Muscle of leg (tissue), 11 donors: ENCODE measurements around the gene DCP1B. TPM values are rescaled to one million over a fixed set of nuclear protein-coding genes. Genes with fewer than 3 reads are reported as not detected.

Source experiments
- DNase-seq: peaks from one replicate; pipeline ENCODE4 v3.0.0; 2013
- H3K27ac ChIP-seq: one replicate; pipeline ENCODE4 v1.5.1; 2013; ENCODE audit warnings: mild to moderate bottlenecking, low read length, control low read depth
- H3K27me3 ChIP-seq: one replicate; pipeline ENCODE4 v1.6.1; 2013; ENCODE audit warnings: low read length; ENCODE audit not compliant: control insufficient read depth, insufficient read depth
- H3K36me3 ChIP-seq: one replicate; pipeline ENCODE4 v1.6.1; 2013; ENCODE audit warnings: low read length; ENCODE audit not compliant: control insufficient read depth, insufficient read depth
- H3K4me1 ChIP-seq: one replicate; pipeline ENCODE4 v1.6.1; 2013; ENCODE audit warnings: low read length; ENCODE audit not compliant: control insufficient read depth, insufficient read depth
- H3K4me3 ChIP-seq: one replicate; pipeline ENCODE4 v1.5.1; 2013; ENCODE audit warnings: low read length, control low read depth
- H3K9me3 ChIP-seq: replicated peaks from 2 replicates; pipeline ENCODE4 v1.6.1; 2013; ENCODE audit warnings: low read depth, low read length; ENCODE audit not compliant: control insufficient read depth
- WGBS: methylation state at CpG from one replicate; pipeline ENCODE4 v1.1.5; 2013; ENCODE audit warnings: missing lambda C conversion rate; ENCODE audit not compliant: insufficient coverage; 5-methylcytosine and 5-hydroxymethylcytosine counted together
- polyA plus RNA-seq, 8 donors: library from polyadenylated mRNA; unstranded; fragments of 120-200 nt; gene quantifications; one replicate each; pipeline versions ENCODE4 v1.2.1 to v1.2.3, GENCODE V29; 2013; ENCODE audit warnings: inconsistent platforms in 1 of 8, low replicate concordance in 1 of 8; ENCODE audit not compliant: insufficient read length in 8 of 8, insufficient read depth in 1 of 8
- total RNA-seq: library from RNA; stranded (reverse); fragments of 120-200 nt; gene quantifications from one replicate; pipeline ENCODE4 v1.2.4, GENCODE V29; 2013

Gene DCP1B
- total and polyA plus RNA-seq, 9 donors = 8.3 to 13.1 (median 11.1) TPM

GRCh38 chr12:2019126-2019525 is 14.9 kb upstream of the DCP1B start:
- Histone ChIP-seq H3K36me3 (no peaks in the 10 kb centered on the region), H3K9me3 (no peaks in the 10 kb centered on the region), H3K4me1 (peaks cover 6% of the 10 kb centered on the region), H3K27ac (no peak overlapping the region), H3K27me3 (peaks cover 6% of the 10 kb centered on the region), H3K4me3 (no peak overlapping the region)
- no CpG with 5 or more reads among the region's 2 CpGs for WGBS
- DNase-seq = no peak

- H3K9me3 ChIP-seq = no peaks in the 10 kb centered on the region
- peaks cover 6% of the 10 kb centered on the region for H3K27me3 ChIP-seq
- no peak overlapping the region for H3K27ac ChIP-seq
- H3K36me3 ChIP-seq = no peaks in the 10 kb centered on the region
- no peak overlapping the region for H3K4me3 ChIP-seq
- WGBS = 71% methylated on average over 4 of the region's 7 CpGs
- H3K4me1 ChIP-seq = peaks cover 6% of the 10 kb centered on the region
- DNase-seq = peak; percentile 48
Measured at GRCh38 chr12:2018391-2018790, 14.1 kb upstream of the DCP1B start.

GRCh38 chr12:2017546-2018337 is 13.5 kb upstream of the DCP1B start:
- H3K27me3 ChIP-seq = peaks cover 6% of the 10 kb centered on the region
- no peaks in the 10 kb centered on the region for H3K9me3 ChIP-seq
- DNase-seq = peak; percentile 35
- H3K4me3 ChIP-seq = no peak overlapping the region
- peaks cover 6% of the 10 kb centered on the region for H3K4me1 ChIP-seq
- H3K36me3 ChIP-seq = no peaks in the 10 kb centered on the region
- 25% methylated on average over 2 of the region's 12 CpGs for WGBS
- H3K27ac ChIP-seq = no peak overlapping the region

GRCh38 chr12:2016862-2017545 is 12.7 kb upstream of the DCP1B start:
- no peak overlapping the region for H3K27ac ChIP-seq
- no peak for DNase-seq
- peaks cover 6% of the 10 kb centered on the region for H3K4me1 ChIP-seq
- H3K36me3 ChIP-seq = no peaks in the 10 kb centered on the region
- H3K9me3 ChIP-seq = no peaks in the 10 kb centered on the region
- WGBS = 79% methylated on average over 7 of the region's 9 CpGs
- H3K27me3 ChIP-seq = peaks cover 6% of the 10 kb centered on the region
- no peak overlapping the region for H3K4me3 ChIP-seq

- H3K9me3 ChIP-seq = no peaks in the 10 kb centered on the region
- H3K4me3 ChIP-seq = no peak overlapping the region
- no peak overlapping the region for H3K27ac ChIP-seq
- H3K27me3 ChIP-seq = peaks cover 2% of the 10 kb centered on the region
- H3K4me1 ChIP-seq = peaks cover 6% of the 10 kb centered on the region
- no peaks in the 10 kb centered on the region for H3K36me3 ChIP-seq
- no peak for DNase-seq
- WGBS = no CpG with 5 or more reads among the region's 4 CpGs
Measured at GRCh38 chr12:2014231-2014630, 10.0 kb upstream of the DCP1B start.

GRCh38 chr12:2013527-2014223 is 9.4 kb upstream of the DCP1B start:
- peak; percentile 18 for DNase-seq
- Histone ChIP-seq H3K36me3 (no peaks in the 10 kb centered on the region), H3K4me1 (peaks cover 6% of the 10 kb centered on the region), H3K4me3 (no peak overlapping the region), H3K27me3 (peaks cover 2% of the 10 kb centered on the region), H3K9me3 (no peaks in the 10 kb centered on the region), H3K27ac (no peak overlapping the region)
- WGBS = no CpG with 5 or more reads among the region's 4 CpGs

GRCh38 chr12:2013086-2013485 is 8.8 kb upstream of the DCP1B start:
- no CpG with 5 or more reads among the region's 3 CpGs for WGBS
- Histone ChIP-seq H3K9me3 (no peaks in the 10 kb centered on the region), H3K27me3 (peaks cover 2% of the 10 kb centered on the region), H3K4me1 (peaks cover 6% of the 10 kb centered on the region), H3K36me3 (no peaks in the 10 kb centered on the region), H3K27ac (no peak overlapping the region), H3K4me3 (no peak overlapping the region)
- DNase-seq = no peak

- Histone ChIP-seq H3K27ac (no peak overlapping the region), H3K36me3 (no peaks in the 10 kb centered on the region), H3K27me3 (peaks cover 2% of the 10 kb centered on the region), H3K9me3 (no peaks in the 10 kb centered on the region), H3K4me1 (peaks cover 3% of the 10 kb centered on the region), H3K4me3 (no peak overlapping the region)
- 58% methylated on average over 2 of the region's 7 CpGs for WGBS
- DNase-seq = no peak
Measured at GRCh38 chr12:2011643-2012607, 7.7 kb upstream of the DCP1B start.

- Histone ChIP-seq H3K4me3 (no peak overlapping the region), H3K9me3 (no peaks in the 10 kb centered on the region), H3K36me3 (no peaks in the 10 kb centered on the region), H3K4me1 (peaks cover 6% of the 10 kb centered on the region), H3K27me3 (no peaks in the 10 kb centered on the region), H3K27ac (no peak overlapping the region)
- DNase-seq = no peak
- WGBS = no CpG with 5 or more reads among the region's 1 CpG
Measured at GRCh38 chr12:2009623-2010022, 5.4 kb upstream of the DCP1B start.
